ENCODE measurements around the gene MAGI3.
"Not testable (repeated sequence)": the region's sequence is repeated elsewhere in the genome, so short reads cannot be mapped to it uniquely, and the experiment has no call there.

The MAGI3 gene

DNA sequence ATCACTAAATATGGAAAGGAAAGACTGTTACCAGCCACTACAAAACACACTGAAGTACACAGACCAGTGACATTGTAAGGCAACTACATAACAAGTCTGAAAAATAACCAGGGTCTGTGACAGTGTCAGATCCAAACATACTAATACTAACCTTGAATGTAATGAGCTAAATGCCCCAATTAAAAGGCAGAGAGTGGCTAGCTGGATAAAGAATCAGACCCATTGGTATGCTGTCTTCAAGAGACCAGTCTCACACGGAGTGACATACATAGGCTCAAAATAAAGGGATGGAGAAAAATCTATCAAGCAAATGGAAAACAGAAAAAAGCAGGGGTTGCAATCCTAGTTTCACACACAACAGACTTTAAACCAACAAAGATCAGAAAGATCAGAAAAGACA is 100.1 kb downstream of the MAGI3 start:
- TF ChIP-seq, protein P1, sequence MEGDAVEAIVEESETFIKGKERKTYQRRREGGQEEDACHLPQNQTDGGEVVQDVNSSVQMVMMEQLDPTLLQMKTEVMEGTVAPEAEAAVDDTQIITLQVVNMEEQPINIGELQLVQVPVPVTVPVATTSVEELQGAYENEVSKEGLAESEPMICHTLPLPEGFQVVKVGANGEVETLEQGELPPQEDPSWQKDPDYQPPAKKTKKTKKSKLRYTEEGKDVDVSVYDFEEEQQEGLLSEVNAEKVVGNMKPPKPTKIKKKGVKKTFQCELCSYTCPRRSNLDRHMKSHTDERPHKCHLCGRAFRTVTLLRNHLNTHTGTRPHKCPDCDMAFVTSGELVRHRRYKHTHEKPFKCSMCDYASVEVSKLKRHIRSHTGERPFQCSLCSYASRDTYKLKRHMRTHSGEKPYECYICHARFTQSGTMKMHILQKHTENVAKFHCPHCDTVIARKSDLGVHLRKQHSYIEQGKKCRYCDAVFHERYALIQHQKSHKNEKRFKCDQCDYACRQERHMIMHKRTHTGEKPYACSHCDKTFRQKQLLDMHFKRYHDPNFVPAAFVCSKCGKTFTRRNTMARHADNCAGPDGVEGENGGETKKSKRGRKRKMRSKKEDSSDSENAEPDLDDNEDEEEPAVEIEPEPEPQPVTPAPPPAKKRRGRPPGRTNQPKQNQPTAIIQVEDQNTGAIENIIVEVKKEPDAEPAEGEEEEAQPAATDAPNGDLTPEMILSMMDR (IDR thresholded peaks at IDR 0.05; ENCODE audit: low read depth, low read length, missing control alignments): no peak

DNA sequence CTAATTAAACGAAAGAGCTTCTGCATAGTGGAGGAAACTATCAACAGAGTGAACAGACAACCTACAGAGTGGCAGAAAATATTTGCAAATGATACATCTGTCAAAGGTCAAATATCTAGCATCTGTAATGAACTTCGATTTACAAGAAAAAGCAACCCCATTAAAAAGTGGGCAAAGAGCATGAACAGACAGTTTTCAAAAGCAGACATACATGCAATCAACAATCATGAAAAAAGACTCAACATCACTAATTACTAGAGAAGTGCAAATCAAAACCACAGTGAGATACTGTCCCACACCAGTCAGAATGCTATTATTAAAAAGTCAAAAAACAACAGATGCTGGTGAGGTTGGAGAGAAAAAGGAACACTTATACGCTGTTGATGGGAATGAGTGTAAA is 103.2 kb downstream of the MAGI3 start:
- no peak for DNase-seq (ENCODE audit: extremely low read depth, low read depth)
- H3K4me3 ChIP-seq (replicated peaks; ENCODE audit: low read depth, low read length): no peak overlapping the region
- TF ChIP-seq, protein P1 (IDR thresholded peaks at IDR 0.05; ENCODE audit: low read depth, low read length, missing control alignments): no peak

More for the DNA sequence above, 100.1 kb downstream of the MAGI3 start:
- H3K4me3 ChIP-seq (replicated peaks; ENCODE audit: low read depth, low read length): no peak overlapping the region
- DNase-seq (ENCODE audit: extremely low read depth, low read depth): no peak

DNA sequence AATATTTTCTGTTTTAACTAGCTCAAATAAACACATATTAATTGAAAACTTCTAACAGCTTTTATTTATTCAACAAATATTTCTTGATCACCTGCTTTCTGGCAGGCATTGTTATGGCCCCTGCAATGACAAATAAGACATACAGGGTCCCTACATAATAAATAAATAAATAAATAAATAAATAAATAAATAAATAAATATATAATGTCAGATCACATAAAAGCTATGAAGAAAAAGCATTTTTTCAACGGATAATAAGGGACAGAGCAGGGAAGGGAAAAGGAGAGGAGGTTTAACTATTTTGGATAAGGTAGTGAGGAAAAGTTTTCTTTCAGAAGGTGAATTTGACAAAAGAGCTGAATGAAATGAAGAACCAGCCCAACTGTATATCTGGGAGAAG is 115.0 kb downstream of the MAGI3 start:
- TF ChIP-seq, protein P1 (IDR thresholded peaks at IDR 0.05; ENCODE audit: low read depth, low read length, missing control alignments): no peak
- DNase-seq (ENCODE audit: extremely low read depth, low read depth): no peak
- H3K4me3 ChIP-seq (replicated peaks; ENCODE audit: low read depth, low read length): no peak overlapping the region

DNA sequence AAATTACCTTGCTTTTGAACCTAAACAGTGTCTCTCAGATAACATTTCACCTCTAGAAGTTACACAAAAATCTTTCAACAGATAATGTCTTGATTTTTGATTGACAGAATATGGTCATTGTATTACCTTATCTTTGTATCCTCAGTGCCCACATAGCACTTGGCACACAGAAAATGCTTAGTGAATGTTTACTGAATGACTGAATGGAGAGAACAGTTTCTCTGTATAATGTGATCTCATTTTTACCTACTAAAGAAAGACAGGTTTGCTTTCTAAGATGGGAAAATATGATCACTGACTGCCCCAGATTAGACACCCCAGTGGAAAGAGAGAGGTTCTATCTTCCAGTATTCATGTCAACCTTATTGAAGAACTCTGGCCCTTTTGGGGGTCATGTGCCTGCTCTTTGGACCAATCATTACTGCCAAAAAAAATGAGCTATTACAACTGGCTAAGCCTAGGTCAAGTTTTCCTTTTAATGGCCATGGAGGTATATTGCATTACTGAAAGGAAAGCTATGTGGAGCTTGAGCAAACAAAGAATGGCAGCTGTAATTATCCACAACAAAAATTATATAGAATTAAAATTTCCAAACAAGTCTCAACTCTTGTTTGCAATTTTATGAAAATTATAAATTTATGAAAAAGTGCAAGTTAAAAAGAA is 117.4 kb downstream of the MAGI3 start:
- H3K4me3 ChIP-seq (replicated peaks; ENCODE audit: low read depth, low read length): no peak overlapping the region
- DNase-seq (ENCODE audit: extremely low read depth, low read depth): no peak
- TF ChIP-seq, protein P1 (IDR thresholded peaks at IDR 0.05; ENCODE audit: low read depth, low read length, missing control alignments): no peak

DNA sequence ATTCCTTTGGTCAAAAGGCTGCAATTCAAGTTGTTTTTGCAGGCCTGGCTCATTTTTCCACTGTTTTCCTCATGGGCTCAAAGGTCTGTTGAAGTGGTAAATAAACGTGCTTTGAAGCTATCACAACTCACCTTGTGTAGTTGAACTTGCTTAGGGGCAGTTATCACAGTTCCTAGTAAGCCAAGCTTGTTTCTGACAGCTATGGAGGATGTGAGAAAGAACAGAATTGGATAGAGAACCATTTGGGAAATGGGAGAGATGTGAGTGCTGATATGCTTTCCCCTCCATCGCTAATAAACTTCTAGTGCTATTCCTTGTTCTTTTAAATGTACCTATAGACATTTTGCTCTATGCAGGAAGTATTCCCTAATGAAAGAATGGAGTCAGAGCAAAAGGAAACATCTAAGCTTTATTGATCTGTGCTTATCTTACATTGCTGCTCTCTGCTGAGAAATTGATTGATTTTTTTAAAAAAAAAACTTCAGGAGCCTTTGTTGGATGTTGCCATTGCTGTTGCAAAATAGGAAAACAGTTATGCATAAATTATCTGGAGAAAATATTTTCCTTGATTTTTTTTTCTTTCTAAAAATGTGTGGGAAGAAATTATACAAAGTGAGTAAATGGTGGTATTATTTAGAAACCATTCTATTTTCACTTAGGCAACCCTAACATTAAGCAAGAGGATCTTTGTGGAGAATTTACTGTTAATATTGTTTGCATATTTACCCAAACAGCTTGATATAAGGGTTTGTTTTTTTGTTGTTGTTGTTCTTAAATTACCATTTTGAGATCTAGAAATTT is 118.2 kb downstream of the MAGI3 start:
- DNase-seq (ENCODE audit: extremely low read depth, low read depth): no peak
- TF ChIP-seq, protein P1 (IDR thresholded peaks at IDR 0.05; ENCODE audit: low read depth, low read length, missing control alignments): no peak
- no peak overlapping the region for H3K4me3 ChIP-seq (replicated peaks; ENCODE audit: low read depth, low read length)

DNA sequence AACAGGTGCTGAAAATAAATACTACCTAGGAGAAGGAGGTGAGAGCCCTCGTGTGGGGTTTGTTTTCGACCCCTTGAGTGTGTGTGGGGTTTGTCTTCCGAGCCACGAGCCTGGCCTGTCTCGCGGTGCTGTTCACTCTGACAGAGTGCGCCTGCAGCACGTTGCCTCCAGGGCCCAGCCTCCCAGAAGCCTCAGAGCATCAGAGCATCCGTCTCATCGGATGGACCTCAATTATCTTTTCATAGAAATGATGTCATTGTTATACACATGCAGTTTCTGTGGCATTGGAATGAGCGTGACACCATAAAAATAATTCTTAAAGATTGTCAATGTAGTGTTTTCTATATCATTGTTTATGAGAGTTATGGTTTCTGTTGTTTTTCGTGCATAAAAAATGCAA is 119.5 kb downstream of the MAGI3 start:
- H3K4me3 ChIP-seq (replicated peaks; ENCODE audit: low read depth, low read length); DNase-seq (ENCODE audit: extremely low read depth, low read depth): not testable (repeated sequence)

DNA sequence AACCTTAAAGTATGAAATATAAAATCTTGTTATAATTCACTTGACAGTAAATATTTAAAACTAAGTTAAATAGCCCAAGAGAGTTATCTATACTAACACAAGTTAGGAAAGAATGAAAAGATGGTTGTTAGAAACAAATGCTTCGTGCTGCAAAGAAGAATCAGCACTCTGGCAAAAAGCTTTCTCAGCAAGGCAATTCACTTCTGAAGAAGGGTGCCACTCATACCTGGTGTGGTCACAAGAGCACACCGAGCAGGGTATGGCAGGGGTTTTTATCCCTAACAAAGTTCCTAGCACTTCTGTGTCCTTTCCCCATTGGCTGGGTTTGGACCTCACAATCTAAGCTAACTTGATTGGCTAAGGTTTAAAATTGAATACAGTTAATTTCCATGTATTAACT is 121.0 kb downstream of the MAGI3 start:
- DNase-seq (ENCODE audit: extremely low read depth, low read depth): no peak
- no peak overlapping the region for H3K4me3 ChIP-seq (replicated peaks; ENCODE audit: low read depth, low read length)
- TF ChIP-seq, protein P1 (IDR thresholded peaks at IDR 0.05; ENCODE audit: low read depth, low read length, missing control alignments): no peak
